ENCODE measurements around the gene FHL2.

The FHL2 gene

DNA sequence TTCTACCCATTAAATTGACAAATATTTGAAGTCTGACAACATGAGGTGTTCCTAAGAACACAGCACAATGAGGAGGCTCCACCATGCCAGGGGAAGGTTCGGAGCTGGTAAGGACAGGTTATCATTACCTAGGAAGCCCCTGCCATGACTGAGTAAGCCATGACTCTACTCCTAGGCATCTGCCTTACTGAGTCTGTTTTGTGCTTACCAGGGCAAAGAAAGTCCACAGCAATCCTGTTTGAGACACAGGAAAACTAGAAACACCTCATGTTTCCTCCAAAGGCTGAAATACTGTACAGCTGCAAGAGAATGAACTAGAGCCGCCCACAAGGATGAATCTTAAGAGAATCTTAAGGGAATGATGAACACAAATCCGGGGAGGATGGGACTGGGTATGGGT, 80.9 kb downstream of the FHL2 start:
- Mint-ChIP-seq H3K9me3 (ENCODE audit: low read depth) (no peaks in the 10 kb centered on the region), H3K27me3 (no peaks in the 10 kb centered on the region), H3K4me1 (ENCODE audit: low read depth) (peaks cover 46% of the 10 kb centered on the region), H3K27ac (no peak overlapping the region), H3K4me3 (no peak overlapping the region), H3K36me3 (no peaks in the 10 kb centered on the region)

DNA sequence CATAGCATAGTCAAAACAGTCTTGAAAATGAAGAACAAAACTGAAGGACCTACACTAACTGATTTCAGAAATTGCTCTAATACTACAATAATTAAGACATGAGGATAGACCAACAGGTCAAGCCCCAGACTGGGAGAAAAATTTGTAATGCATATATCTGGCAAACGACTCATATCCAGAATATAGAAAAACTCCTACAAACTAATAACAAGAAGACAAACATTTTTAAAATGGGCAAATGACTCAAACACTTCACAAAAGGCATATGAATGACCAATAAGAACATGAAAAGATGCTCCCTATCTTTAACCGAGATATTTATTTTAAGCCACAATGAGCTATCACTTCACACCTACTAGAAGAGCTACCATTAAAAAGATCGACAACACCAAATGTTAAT, 83.5 kb downstream of the FHL2 start:
- Mint-ChIP-seq H3K27ac (no peak overlapping the region), H3K4me1 (ENCODE audit: low read depth) (peaks cover 36% of the 10 kb centered on the region)

DNA sequence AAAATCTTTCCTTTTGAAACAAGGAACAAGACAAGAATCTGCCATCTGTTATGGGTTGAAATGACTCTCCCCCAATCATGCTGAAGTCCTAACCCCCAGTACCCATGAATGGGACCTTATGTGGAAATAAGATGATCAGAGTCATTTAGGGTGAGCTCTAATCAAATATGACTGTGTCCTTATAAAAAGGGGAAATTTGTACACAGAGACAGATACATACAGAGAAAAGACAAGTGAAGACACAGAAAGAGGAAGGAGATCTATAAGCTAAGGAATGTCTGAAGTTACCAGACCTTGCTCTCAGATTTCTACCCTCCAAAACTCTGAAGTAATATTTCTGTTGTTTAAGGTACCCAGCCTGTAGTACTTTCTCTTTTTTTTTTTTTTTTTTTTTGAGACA, 85.0 kb downstream of the FHL2 start:
- no peak overlapping the region for H3K27ac Mint-ChIP-seq
- no peaks in the 10 kb centered on the region for H3K27me3 Mint-ChIP-seq
- H3K4me1 Mint-ChIP-seq (ENCODE audit: low read depth) = peaks cover 37% of the 10 kb centered on the region
- no peaks in the 10 kb centered on the region for H3K9me3 Mint-ChIP-seq (ENCODE audit: low read depth)
- H3K36me3 Mint-ChIP-seq = no peaks in the 10 kb centered on the region
- no peak overlapping the region for H3K4me3 Mint-ChIP-seq

More for the DNA sequence above, 83.5 kb downstream of the FHL2 start:
- no peaks in the 10 kb centered on the region for H3K36me3 Mint-ChIP-seq
- H3K4me3 Mint-ChIP-seq = no peak overlapping the region
- H3K27me3 Mint-ChIP-seq = no peaks in the 10 kb centered on the region
- H3K9me3 Mint-ChIP-seq (ENCODE audit: low read depth) = no peaks in the 10 kb centered on the region
